Mesenteric fat pad (tissue), 1 donor: ENCODE data around the gene MX2. TPM values are rescaled to one million over a fixed set of nuclear protein-coding genes. Genes with fewer than 3 reads are reported as not detected.

Source experiments
- total RNA-seq: library from RNA; stranded (reverse); fragmentation: NEBNext Ultra II Directional; extraction: Animal tissue kit (Norgen Biotek cat#: 25700); gene quantifications from one replicate; pipeline ENCODE4 v1.2.1, GENCODE V29; 2021
- donor health status: DM: yes; HTN: yes; CAD: no.

MX2 gene
- total RNA-seq, 1 donor from 2014 or later = 39.9 TPM

Other genes starting within 250 kb of the MX2 start
- 25.8 TPM for gene BACE2, start 193.9 kb upstream of the MX2 start, total RNA-seq
- 0.90 TPM for gene FAM3B, start 45.2 kb upstream of the MX2 start, total RNA-seq
- gene MX1, start 64.2 kb downstream of the MX2 start, total RNA-seq = 60.3 TPM
- gene TMPRSS2, start 146.1 kb downstream of the MX2 start, total RNA-seq = 0.61 TPM